GM10847 (cell line): Measurements from ENCODE around the gene COA1.

Source experiments
- POLR2A ChIP-seq: IDR thresholded peaks from 2 replicates; pipeline ENCODE4 v1.6.1; 2011; ENCODE audit not compliant: insufficient read length; ENCODE audit errors: extremely low read depth

The COA1 gene

DNA sequence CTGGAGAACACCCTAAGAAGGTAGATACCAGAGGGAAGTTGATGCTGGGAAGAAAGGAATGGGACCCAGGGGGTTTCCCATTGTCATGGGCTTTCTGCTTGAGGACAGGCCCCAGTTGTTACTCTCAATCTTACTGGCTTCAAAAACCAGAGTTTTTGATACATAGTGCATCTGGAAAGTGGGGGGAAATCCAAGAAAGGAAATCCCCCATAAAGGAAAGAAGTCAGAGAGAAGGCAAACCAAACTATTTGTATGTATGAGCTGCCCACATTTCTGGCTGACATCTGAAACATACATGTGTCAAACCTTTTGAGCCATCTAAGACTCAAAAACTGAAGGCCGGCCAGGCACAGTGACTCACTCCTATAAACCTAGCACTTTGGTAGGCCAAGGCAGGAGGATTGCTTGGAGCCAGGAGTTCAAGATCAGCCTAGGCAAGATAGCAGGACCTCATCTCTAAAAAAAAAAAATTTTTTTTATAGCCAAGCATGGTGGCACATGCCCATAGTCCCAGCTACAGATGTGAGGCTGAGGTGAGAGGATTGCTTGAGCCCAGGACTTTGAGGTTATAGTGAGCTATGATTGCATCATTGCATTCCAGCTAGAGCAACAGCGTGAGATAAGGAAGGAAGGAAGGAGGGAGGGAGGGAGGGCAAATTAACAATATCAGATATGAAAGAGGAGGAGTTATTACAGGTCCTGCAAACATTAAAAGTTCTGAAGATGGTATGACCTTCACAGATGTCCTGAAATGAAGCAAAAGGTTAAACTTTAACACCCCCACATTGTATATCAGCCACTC lies 6.7 kb upstream of the COA1 start:
- no peak for TF ChIP-seq POLR2A

- no peak for TF ChIP-seq POLR2A
Measured at GRCh38 chr7:43735403-43735801, 6.1 kb upstream of the COA1 start.

GRCh38 chr7:43729924-43730248 lies 563 bp upstream of the COA1 start:
- no peak for TF ChIP-seq POLR2A

DNA sequence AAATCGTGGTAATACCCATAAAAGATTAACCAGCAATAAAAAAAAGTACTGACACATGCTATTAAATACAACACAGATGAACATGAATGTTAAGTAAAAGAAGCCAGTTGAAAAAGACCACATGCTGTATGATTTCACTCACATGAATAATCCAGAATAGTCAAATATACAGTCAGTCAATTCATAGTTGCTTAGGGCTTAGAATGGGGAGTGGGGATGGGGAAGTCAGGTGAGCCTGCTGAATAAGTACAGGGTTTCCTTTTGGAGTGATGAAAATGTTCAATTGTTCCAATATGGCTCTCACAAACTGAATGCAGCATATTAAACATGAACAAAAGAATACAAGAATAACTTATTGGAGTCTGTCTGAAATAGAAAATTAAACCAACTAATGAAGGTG lies 1.8 kb downstream of the COA1 start:
- no peak for TF ChIP-seq POLR2A

DNA sequence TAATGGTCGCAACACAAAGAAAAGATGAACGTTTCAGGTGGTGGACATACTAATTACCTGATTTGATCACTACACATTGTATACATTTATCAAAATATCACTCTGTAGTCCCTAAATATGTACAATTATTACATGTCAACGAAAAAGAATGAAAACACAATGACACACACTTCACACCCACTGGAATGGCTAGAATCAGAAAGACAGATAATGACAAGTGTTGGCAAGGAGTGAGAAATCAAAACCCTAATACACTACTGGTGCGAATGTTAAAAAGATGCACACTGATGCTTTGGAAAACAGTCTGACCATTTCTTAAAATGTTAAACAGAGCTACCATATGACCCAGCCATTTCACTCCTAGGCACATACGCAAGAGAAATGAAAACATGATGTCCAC lies 2.3 kb downstream of the COA1 start:
- TF ChIP-seq POLR2A, result no peak

- no peak for TF ChIP-seq POLR2A
Measured at GRCh38 chr7:43726466-43726865, 2.9 kb downstream of the COA1 start.

GRCh38 chr7:43725251-43725650 lies 4.1 kb downstream of the COA1 start:
- no peak for TF ChIP-seq POLR2A

GRCh38 chr7:43723007-43723341 lies 6.3 kb downstream of the COA1 start:
- no peak for TF ChIP-seq POLR2A

DNA sequence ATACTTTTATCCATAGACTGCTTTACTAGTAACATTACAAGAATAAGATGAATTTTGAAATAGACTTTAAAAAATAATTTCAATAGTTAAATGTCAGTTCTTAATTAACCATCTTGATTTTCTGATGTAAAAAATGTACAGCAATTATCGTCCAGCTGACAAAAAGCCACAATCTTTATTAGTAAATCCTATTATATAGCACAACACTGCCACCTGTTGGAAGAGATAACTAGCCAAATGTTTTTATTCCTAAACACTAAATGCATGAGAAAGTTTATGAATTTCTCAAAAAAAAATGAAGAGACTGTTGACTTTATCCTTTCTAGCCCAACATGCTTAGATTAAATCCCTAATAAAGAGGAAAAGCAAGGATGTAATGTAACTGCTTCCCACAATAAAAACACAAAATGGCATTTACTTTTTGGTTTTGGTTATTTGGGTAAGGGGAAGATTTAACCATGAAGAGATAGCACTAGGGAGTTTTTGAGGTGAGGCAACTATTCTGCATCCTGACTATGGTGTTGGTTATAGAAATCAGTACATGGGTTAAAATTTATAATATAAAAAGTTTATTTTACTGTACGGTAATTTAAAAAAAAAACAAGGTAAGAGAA lies 8.0 kb downstream of the COA1 start:
- TF ChIP-seq POLR2A, result no peak

DNA sequence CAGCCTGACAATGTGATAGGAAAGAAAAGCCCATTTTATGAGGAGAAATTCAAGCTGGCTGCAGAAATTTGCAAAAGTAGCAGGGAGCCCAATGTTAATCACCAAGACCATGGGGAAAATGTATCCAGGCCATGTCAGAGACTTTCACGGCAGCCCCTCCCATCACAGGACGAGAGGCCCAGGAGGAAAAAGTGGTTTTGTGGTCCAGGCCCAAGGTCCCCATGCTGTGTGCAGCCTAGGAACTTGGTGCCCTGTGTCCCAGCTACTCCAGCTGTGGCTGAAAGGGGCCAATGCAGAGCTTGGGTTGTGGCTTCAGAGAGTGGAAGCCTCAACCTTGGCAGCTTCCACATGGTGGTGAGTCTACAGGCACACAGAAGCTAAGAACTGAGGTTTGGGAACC lies 12.7 kb downstream of the COA1 start:
- TF ChIP-seq POLR2A, result no peak

GRCh38 chr7:43711503-43711902 lies 17.8 kb downstream of the COA1 start:
- no peak for TF ChIP-seq POLR2A

DNA sequence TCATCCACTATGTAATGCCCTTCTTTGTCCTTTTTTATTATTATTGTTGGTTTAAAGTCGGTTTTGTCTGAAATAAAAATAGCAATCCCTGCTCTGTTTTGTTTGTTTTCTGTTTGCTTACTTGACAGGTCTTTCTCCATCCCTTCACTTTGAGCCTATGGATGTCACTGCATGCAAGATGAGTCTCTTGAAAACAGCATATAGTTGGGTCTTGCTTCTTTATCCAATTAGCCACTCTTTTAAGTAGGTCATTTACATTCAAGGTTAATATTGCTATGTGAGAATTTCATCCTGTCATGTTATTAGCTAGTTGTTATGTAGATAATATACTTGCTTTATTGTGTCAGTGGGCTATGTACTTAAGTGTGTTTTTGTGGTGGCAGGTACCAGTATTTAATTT lies 25.8 kb downstream of the COA1 start:
- no peak for TF ChIP-seq POLR2A

- TF ChIP-seq POLR2A, result no peak
Measured at GRCh38 chr7:43702974-43703373, 26.3 kb downstream of the COA1 start.

DNA sequence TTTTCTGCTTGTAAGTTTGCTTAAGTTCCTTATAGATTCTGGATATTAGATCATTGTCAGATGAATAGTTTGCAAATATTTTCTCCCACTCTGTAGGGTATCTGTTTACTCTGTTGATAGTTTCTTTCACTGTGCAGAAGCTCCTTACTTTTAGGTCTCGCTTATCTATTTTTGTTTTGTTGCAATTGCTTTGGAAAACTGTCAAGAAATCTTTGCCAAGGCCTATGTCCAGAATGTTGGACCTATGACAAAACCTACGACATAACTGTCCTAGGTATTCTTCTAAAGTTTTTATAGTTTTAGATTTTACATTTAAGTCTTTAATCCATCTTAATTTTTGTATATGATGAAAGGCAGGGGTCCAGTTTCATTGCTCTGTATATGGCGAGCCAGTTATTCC lies 27.4 kb downstream of the COA1 start:
- TF ChIP-seq POLR2A, result no peak

- TF ChIP-seq POLR2A, result no peak
Measured at GRCh38 chr7:43701500-43701854, 27.8 kb downstream of the COA1 start.

DNA sequence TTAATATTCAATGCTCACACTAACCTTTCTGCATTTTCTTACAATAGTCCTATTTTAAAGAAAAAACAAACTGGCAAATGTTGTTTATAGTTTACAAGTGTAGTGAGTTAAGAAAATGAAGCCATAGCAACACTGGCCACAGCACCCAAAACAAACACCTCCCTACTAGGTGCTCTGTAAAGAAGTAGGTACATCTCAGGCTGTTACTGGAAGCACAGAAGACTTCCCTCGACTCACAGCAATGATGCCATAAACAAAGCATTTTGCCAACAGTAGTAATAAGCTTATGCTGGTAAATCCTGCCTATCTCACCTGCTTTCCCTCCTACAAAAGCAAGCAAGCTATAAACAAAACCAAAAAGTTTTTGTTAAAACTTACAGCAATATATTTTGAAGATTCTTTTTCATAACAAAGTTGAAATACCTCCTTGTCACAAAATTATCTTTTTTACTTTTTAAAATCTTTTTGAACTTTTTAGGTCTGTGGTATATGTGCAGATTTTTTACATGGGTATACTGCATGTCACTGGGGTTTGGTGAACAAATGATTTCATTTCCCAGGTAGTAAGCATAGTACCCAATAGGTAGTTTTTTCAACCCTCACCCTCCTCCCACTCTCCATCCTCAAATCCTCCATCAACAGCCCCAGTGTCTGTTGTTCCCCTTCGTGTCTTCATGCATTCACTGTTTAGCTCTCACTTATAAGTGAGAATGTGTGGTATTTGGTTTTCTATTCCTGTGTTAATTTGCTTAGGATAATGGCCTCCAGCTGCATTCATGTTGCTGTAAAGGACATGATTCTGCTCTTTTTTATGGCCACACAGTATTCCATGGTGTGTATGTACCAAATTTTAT lies 28.4 kb downstream of the COA1 start:
- no peak for TF ChIP-seq POLR2A
